Activated CD8-positive, alpha-beta memory T cell treated with anti-CD3 and anti-CD28 coated beads, Interleukin-2, amount 50 U/mL, for 4 hours (primary cell): ENCODE data around the gene RAD51D.

ENCODE experiments used
- DNase-seq: peaks from one replicate; pipeline ENCODE4 v3.0.0-alpha.2; 2020

The RAD51D gene

DNA sequence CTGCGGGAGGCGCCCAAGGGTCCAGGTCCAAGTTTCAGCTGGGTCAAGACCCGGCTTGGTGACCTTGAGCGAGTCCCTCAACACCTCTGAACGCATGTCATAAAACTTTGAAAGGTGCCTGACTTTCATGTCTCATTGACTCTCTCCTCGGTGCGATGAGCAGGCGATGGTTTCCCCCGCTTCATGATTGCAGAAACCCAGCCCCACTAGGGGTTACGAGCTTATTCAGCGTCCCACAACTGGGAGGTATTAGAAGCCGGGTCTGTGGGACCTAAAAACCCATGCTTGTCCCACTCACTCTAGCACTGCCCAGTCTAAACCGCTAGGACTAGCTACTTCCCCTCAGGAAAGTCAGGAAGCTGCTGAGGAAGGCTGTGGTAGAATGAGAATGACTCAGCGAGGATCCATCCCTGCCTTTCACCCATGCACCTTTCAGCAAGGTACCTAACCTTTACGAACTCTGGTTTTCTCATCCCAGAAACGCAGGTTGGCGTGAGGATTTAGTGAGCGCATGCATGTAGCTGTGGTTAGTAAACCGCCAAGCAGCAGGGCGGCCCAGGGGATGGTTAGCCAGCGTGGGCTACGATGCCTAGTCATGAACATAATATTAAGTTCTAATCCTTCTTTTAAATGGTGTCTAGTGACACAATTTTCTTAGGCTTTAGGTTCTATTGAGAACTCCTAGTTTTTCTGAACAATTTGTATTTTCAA lies 29.9 kb downstream of the RAD51D start:
- DNase-seq: peak; percentile 64

DNA sequence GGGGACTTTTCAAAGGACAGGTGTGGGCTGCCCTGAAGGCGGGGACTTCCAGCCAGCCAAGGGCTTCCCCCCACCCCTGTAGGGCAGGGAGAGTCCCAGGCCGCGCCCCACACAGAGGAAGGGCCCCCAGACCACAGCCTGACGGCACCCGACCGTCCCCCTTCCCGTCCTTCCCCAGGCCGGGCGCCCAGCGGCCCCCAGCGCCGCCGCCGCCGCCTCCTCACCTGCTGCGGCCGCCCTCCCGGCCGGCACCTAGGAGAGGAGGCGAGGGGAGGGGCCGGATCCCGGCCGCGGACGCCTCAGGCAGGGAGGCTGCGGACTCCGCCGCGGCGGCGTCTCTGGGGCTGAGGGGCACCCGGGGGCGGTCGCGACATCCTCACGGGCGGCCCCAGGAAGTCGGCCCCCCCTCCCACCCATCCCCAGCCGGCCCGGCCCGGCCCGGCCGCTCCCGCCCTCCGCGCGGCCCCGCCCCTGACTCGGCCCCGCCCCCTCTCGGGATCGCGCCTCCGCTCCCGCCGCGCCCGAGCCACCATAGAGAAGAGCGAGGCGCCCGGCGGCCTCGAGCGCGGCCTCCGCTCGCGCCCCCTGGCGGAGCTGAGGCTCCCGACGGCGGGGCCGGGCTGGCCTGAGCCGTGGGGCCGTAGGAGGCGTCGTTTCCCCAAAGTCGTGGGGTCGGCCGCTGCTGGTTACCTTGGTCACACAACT lies 30.6 kb downstream of the RAD51D start:
- DNase-seq: peak; percentile 91

DNA sequence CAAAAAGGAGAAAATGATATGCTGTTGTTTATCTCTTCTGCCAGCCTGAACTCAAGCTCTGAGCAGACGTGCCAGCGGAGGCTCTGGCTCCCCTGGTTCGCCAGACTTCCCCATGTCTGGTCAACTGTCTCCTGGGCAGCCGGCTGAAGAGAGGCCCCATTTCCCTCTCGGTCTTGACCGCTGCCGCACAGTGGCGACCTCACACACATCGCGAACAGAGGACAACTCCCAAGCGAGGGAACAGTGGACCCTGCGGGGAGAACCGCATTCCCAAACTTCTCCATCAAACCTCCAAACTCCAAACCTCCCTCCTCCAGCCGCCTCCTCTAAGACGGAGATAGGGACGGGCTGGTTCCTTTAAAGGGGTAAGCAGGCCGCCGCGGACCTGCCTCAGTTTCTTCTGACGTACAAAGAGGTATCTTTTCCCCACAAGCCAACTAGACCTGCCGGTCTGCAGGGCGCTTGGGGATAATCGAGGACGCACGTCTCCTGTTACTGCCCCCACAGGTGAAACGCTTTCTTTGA lies 31.2 kb downstream of the RAD51D start:
- no peak for DNase-seq

DNA sequence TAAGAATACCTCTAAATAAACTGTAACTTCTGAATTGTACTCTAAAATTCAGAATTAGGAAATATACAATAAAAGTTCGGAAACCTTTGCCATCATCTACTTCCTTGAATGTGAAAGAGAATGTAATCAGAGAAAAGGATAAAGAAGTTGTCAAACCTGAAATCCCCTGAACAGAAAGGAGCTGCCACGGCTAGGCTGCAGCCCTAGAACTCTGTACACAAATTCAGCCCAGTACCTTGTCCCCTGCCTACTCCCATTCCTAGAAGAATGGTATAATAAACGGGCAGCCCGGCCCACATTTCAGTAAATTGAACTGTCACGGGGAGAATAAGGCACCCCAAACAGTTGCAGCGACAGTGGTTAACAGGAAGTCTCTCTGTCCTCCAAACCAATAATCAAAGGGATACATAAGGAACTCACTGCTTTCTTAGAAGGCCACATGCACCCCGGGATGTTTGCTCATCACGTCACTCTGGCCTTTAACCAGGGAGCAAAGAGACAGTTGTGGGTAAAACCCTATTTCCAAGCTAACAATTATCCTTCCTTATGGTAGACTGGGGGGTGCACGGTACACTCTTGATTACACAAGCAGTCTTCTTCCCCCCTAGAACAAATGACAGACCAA lies 31.8 kb downstream of the RAD51D start:
- peak; percentile 22 for DNase-seq

DNA sequence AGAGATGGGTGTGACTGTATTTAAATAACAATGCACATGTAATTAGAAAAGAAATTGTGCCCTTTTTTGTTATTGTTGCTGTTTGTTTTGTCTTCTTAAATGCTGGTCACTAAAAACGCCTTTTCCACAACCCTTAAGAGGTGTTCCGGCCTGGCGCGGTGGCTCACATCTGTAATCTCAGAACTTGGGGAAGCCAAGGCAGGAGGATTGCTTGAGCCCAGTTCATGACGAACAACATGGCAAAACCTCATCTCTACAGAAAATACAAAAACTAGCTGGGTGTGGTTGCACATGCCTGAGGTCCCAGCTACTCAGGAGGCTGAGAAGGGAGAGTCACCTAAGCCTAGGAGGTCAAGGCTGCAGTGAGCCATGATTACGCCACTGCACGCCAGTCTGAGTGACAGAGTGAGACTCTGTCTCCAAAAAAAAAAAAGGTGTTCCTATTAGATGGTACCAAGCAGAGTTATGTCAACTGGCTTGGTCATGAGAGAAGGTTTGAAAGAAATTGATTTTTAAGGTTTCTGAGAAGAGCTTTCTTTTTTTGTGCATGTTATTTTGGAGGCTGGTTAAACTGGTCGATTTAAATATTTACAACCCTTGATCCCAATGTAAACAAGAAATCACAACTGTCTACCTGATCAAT lies 32.6 kb downstream of the RAD51D start:
- no peak for DNase-seq

DNA sequence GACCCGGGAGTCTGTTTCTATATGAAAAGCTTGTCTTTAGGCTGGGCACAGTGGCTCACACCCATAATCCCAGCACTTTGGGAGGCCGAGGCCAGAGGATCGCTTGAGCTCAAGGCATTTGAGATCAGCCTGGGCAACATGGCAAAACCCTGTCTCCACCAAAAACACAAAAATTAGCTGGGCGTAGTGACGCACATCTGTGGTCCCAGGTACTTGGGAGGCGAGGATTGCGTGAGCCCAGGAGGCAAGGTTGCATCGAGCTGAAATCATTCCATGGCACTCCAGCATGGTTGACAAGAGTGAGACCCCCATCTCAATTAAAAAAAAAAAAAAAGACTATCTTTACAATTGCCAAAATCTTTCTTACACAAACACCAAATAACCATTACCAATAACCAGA lies 33.5 kb downstream of the RAD51D start:
- DNase-seq: no peak

DNA sequence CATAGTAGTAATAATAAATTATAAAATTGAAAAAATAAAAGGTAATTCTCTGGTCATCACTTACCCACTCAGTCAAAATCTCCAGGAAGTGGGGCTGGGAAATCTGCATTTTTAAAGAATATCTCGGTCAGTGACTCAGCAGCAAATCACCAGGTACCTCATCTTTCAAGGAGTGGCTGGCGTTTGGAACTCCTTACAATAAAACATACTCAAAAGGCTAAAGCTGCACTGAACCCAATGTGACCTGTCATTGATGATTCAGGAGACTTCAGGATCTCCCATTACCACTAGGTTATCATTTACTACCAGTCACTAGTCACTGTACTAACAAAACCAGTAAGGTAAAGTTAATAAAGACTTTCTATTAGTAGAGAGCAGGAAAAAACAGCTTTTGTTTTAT lies 34.7 kb downstream of the RAD51D start:
- no peak for DNase-seq

DNA sequence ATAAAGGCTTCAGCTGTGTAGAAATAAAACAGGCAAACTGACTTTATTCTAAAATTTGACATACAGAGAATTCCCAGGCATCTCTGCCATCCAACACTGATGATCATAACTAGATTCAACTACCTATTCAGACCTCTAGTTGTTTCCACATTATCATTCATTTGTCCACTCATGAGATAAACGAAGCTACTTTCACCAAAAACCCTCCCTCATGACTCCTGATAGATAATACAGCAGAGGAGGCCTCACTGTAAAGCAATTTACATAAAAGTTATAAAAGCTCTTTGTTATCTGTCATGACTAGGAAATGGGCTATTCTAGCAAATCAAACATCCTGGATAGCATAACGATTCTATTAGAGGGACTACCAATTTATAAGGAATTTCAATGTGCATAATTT lies 36.6 kb downstream of the RAD51D start:
- no peak for DNase-seq

DNA sequence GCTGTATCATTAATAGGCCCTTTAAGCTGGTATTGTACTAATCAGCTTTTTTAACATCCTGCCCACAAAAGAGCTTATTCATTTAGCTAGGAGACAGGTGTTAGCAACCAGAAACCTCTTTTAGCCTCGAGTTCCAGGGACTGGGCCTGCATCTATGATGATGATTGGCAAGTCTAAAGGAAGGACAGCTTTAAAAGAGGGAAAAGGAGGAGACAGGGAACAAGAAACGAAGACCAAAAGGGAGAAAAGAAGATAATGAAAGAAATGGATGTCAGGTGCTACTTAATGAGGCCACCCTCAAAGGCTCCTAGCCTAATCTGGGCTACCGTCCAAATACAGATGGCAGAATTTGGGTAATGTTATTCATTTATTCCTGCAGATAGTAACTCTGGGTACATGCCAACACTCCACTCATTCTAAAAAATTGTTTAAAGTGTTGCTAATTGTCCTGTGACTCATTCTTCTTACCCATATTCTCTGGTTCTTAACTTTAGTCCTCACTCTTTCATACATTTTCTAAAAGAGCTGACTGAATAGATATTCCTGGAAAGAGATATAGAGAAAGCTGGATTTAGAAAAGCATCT lies 37.5 kb downstream of the RAD51D start:
- no peak for DNase-seq

DNA sequence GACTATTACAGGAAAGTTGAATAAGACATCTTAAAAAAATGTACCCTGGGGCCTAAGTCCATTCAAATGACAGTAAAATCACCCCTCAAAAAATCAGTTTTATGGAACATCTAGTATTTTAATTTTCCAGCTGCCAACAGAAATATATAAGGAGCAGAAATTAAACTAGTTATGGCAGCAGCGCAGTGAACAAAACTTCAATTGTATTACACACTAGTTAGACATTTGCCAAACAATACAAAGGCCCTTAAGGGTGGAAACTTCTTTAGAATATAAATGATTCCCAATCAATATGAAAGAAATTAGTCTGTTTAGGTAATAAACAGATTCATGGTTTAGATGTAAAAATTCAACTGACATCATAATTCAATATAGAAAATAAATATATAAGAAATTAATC lies 38.0 kb downstream of the RAD51D start:
- DNase-seq: no peak

DNA sequence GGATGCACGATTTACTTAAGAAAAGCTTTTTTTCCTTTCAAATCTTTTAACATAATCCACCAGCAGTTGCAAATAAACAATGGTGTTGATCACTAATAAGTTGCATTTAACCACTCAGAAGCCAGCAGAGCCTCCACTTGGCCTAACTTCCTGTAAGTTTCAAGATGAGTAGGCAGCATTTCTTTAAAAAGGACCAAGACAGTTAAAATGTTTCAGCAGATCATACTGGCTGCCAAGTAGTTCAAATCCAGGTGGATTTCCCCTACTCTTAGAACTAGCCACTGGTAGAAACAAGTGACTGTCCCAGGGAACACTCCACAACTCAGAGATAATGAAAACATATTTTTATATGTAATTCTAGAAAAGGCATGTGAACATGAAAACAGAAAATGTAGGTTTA lies 39.1 kb downstream of the RAD51D start:
- DNase-seq: no peak

DNA sequence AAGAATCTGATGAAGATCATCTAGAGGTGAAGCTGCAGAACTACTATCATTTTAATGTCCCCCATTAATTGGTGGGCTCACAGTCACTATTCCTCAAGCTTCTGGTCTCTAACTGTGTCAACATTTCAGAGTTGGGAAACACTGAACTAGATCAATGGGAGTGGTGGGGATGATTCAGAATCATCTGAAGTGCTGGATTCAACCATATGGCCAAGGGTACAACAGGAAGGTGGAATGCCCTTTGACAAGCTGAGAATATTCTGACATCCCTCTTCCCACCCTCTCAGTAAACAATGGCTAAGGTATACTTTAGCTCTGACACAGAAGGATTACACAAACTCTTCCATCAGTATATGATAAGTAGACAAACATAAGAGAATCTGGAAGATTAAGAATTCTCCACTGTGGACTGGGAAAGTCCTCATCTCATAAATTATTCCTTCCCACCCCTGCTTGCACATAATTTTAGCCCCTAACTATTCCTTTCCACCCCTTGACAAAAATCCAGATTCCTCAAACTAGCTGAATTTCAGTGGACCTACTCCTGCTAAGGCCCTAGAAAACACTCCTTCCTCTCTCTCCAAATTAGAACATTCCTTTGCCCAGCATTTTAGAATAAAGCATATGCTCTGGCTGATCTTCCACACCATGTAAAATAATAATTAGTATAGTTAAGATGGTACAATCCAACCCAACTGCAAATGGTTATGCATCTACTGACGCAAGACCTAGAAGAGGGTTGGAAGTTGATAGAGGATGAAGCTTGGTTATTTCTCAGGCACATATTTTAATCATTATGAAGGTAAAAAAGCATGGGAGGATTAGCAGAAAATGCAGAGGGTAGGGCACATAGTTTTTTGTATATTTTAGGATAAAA lies 39.9 kb downstream of the RAD51D start:
- no peak for DNase-seq

DNA sequence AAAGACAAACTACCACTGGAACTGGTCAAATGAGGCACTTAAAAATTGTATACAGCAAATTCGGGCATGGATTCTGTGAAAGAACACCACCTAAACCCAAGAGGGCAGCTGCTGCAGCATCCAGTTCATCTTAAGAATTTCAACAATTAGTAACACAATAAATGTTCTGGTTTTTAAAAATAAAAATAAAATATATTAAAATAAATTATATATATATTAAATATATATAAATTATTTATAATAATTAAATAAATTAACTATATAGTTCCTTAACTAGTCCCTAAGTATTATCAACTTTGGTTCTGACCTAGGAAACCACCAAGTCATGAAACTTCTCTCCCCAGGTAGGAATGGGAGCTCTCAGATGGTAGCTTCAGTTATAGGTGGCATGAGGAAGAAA lies 42.8 kb downstream of the RAD51D start:
- DNase-seq: no peak

DNA sequence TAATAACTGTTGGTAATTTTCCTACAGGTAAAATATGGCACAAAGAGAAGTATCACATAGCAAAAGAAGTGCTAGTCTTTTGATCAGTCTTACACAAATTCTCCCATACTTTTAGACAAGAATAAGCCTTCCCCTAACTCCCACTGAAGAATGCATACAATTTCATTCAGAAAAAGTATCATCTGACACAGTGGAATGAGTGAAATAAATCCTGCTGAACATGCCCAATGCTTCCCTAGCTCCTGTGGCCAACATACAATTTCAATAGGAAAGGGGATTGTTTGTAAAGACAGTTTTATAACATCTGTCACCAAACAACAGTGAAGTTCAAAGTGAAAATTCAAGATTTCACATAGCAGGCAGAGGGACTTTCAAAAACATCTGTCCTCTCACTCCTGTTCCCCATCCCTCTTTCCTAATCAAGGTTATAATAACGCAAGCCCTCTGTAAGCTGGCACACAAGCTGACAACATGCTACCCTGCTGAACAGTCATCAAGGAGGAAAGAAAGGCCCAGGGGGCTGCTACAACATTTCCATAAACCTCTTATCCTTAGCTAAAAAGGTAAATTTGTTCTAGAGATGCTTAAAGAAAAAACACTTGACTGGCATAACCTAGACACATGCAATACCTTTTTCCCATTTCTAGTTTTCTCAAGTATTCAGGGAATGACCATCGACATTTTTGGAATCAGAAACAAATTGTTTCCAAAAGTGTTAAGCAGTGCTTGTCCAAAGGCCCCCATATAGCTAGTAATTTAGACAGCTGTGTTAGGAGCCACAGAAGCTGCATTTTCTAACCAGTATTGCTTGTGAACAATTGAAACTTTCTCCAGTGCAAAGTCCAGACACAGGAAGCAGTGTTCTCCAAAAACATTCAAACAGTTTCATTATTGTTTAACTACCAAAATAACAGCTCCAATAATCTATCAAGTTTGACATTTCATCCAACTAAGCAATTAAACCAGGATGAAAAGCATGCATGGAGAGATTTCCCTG lies 44.7 kb downstream of the RAD51D start:
- no peak for DNase-seq

DNA sequence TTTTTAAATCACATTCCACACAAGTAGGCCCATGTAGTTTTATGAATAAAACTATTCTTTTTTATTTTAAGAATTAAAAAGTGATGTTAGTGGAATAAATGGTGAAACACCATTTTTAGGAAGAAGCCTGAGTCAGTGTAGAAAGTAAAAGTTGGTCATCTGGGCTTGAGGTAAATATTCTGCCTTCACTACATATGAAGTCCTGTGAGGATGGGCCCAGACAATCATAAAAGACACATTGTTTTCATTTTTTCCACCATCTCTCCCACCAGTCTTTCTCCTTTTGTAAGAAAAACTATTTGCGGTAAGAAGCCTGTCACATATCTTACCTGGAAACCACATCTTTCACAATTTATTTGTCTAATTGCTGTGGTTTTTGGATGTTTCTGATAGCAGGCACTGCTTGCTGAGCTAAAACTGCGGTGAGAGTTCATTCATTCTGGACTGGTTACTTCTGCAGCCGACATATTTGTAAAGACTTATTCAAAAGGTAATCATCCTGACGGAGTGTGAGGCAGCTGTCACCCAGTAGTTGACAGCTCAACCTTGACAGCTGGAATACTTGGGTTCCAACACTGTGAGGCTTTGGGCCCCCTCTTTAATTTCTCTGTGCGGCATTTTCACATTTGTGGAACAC lies 45.6 kb downstream of the RAD51D start:
- DNase-seq: no peak

DNA sequence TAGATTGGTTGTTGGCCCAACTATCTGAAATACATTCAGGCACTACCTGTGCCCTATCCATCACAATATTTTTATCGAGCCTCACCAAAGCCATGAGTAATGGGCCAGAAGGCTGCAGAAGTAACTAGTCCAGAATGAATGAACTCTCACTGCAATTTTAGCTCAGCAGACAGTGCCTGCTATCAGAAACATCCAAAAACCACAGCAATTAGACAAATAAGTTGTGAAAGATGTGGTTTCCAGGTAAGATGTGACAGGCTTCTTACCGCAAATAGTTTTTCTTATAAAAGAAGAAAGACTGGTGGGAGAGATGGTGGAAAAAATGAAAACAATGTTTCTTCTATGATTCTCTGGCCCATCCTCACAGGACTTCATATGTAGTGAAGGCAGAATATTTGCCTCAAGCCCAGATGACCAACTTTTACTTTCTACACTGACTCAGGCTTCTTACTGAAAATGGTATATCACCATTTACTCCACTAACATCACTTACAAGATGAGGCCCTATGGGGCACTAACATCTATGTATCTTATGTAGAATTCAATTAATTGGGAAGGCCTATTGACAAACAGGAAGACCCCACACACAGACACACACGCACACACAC lies 46.4 kb downstream of the RAD51D start:
- no peak for DNase-seq

DNA sequence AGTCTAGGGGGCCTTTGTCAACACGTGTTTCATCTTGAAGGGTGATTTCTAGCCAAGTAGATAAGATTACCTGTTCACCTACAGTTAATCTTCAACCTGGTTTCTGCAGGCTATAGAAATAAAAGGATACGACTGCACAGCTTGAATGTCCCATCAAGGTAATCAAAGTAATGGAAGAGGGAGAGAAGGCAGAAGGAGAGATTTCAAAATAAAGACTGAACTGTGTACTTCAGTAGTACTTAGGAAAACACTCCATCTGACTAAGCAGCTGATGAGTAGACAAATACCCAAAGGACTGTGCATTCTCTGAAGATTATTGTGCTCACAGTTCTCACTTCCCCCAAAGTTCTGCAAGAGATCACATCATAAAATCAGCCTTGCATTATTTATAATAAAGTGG lies 50.3 kb downstream of the RAD51D start:
- no peak for DNase-seq

DNA sequence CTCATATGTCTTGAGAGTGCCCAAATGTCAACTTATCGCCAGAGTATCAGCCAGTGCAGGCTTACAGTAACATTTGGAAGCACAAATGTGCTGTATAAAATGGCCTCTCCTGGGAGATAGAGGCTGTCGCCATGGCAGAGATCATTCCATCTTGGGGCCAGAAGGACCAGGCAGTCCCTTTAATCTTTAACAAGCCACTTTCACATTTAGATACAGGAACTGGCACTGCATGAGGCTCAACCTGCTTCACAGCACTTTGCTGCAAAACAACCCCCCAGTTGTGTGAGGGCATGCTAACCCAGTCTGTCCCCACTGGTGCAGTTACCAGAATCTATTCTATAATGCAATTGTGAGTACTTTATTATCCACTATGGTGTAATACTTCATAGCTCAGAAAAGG lies 51.4 kb downstream of the RAD51D start:
- DNase-seq: no peak

DNA sequence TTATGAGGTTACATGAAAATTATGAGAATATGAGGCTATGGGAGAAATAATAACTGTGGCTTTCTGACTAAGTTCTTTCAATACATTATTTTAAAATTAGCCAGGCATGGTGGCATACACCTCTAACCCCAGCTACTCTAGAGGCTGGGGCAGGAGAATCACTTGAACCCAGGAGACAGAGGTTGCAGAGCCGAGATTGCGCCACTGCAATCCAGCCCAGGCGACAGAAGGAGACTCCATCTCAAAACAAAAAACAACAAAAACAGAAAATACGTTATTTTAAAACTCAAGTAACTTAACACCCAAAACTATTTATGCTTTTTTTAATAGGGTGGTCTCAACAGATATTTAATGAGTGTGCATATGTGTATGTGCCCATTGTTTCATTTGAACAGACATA lies 53.8 kb downstream of the RAD51D start:
- no peak for DNase-seq
